Ecto neural progenitor cell (in vitro differentiated cells): ENCODE results near the gene ADIPOR1.

Experiments
- DNase-seq: peaks from one replicate; pipeline ENCODE4 v3.0.0-alpha.2; 2018; ENCODE audit warnings: low spot score

ADIPOR1 gene

GRCh38 chr1:202972046-202972445 is 13.9 kb upstream of the ADIPOR1 start:
- DNase-seq, result no peak

GRCh38 chr1:202968895-202969295 is 10.8 kb upstream of the ADIPOR1 start:
- peak; percentile 60 for DNase-seq

- no peak for DNase-seq
Measured at GRCh38 chr1:202968351-202968750, 10.2 kb upstream of the ADIPOR1 start.

GRCh38 chr1:202967684-202968281 is 9.7 kb upstream of the ADIPOR1 start:
- DNase-seq, result no peak

GRCh38 chr1:202966006-202966898 is 8.1 kb upstream of the ADIPOR1 start:
- DNase-seq, result no peak

GRCh38 chr1:202965422-202965821 is 7.3 kb upstream of the ADIPOR1 start:
- no peak for DNase-seq

- no peak for DNase-seq
Measured at GRCh38 chr1:202964791-202965410, 6.8 kb upstream of the ADIPOR1 start.

GRCh38 chr1:202961220-202961880 is 3.2 kb upstream of the ADIPOR1 start:
- DNase-seq, result no peak

- no peak for DNase-seq
Measured at GRCh38 chr1:202959276-202959620, 1.1 kb upstream of the ADIPOR1 start.

GRCh38 chr1:202958544-202959275 is 598 bp upstream of the ADIPOR1 start:
- no peak for DNase-seq

- no peak for DNase-seq
Measured at GRCh38 chr1:202956969-202957368, 1.1 kb downstream of the ADIPOR1 start.

- DNase-seq, result no peak
Measured at GRCh38 chr1:202954057-202954745, 3.9 kb downstream of the ADIPOR1 start.

GRCh38 chr1:202953392-202953791 is 4.7 kb downstream of the ADIPOR1 start:
- no peak for DNase-seq

- no peak for DNase-seq
Measured at GRCh38 chr1:202952818-202953217, 5.3 kb downstream of the ADIPOR1 start.

GRCh38 chr1:202952099-202952498 is 6.0 kb downstream of the ADIPOR1 start:
- DNase-seq, result no peak

GRCh38 chr1:202951437-202951836 is 6.7 kb downstream of the ADIPOR1 start:
- DNase-seq, result no peak

GRCh38 chr1:202945483-202945882 is 12.6 kb downstream of the ADIPOR1 start:
- no peak for DNase-seq

GRCh38 chr1:202944438-202944921 is 13.6 kb downstream of the ADIPOR1 start:
- DNase-seq, result no peak

- DNase-seq, result no peak
Measured at GRCh38 chr1:202942426-202942825, 15.7 kb downstream of the ADIPOR1 start.

GRCh38 chr1:202941372-202941771 is 16.7 kb downstream of the ADIPOR1 start:
- no peak for DNase-seq

- no peak for DNase-seq
Measured at GRCh38 chr1:202940561-202940960, 17.6 kb downstream of the ADIPOR1 start.
